Liver (tissue), 3 donors: ENCODE results near the gene ZKSCAN8.
"Not testable (repeated sequence)": the region's sequence is repeated elsewhere in the genome, so short reads cannot be mapped to it uniquely, and the experiment has no call there.

Experiments used
- CTCF ChIP-seq: fragments of 150-350 bp; IDR thresholded peaks from 2 replicates; pipeline ENCODE4 v1.5.1; 2017; ENCODE audit warnings: improper control_type of control experiment, low read depth, low read length; ENCODE audit not compliant: missing input control
- SP1 ChIP-seq: IDR thresholded peaks from 2 replicates; pipeline ENCODE4 v1.6.1; 2018; ENCODE audit warnings: antibody characterized with exemption, mild to moderate bottlenecking
- YY1 ChIP-seq: IDR thresholded peaks from 2 replicates; pipeline ENCODE4 v1.6.1; 2016; ENCODE audit warnings: antibody characterized with exemption, mild to moderate bottlenecking
- donor health status: healthy.
- donor health status: healthy.

GRCh38 chr6:28122283-28122682 lies 19.4 kb upstream of the ZKSCAN8 start:
- not testable (repeated sequence) for TF ChIP-seq CTCF, SP1, YY1
